NCI-H82 treated with DMSO at 0.1 percent for 48 hours (cell line): ENCODE data around the gene HS3ST5.

Experiments used
- DNase-seq: peaks from one replicate; lab custom pipeline; 2025; ENCODE audit not compliant: unreplicated experiment; lab: John Stamatoyannopoulos, UW

The HS3ST5 gene

DNA sequence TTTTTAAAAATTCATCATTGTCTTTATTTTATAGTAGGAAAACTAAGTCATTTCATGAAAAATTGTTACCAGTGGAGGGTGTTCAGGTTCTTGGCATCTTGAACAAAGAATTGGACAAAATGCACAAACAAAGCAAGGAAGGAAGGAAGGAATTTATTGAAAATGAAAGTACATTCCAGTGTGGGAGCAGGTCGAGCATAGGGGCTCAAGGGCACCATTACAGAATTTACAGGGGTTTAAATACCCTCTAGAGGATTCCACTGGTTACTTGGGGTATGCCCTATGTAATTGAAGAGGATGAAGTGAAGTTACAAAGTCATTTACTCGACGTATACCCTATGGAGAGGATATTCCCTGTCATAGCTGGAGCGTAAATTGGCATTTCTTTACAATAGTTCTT, 334.5 kb downstream of the HS3ST5 start:
- no peak for DNase-seq

DNA sequence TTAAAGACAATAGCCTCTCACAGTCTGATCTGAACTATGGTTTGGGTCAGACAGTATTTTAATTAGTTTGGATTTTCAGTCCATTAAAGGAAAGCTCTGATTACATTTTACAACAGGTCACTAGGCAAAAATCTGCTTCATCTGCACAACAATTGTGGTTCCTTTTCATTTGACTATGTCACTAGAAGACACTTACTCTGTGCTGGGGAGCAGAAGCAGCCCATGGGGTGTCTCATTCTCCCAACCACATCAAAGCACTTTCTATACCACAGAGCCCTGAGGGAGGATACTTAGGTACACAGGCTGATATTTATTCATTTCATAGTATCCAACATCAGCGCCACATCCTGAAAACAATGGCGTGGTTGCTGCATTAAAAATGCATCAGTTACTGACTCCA, 335.3 kb downstream of the HS3ST5 start:
- no peak for DNase-seq
